ENCODE data around the gene ADAMTS10.
"Not testable (repeated sequence)": the region's sequence is repeated elsewhere in the genome, so short reads cannot be mapped to it uniquely, and the experiment has no call there.

Gene ADAMTS10

GRCh38 chr19:8610041-8610935, at the start of gene ADAMTS10:
TSS of gene ADAMTS10 (minus strand) at chr19:8610715. CDS start at chr19:8605710, 5,005 bp downstream.
- DNase-seq (ENCODE audit: extremely low read depth in 1 of 2, low read depth in 1 of 2), result peak in 1 of 2 donors; percentile 32

- no peak for DNase-seq (ENCODE audit: extremely low read depth in 1 of 2, low read depth in 1 of 2)
Observed at GRCh38 chr19:8659905-8660304, 49.4 kb upstream of the ADAMTS10 start.

GRCh38 chr19:8657869-8658268, 47.4 kb upstream of the ADAMTS10 start:
- DNase-seq (ENCODE audit: extremely low read depth in 1 of 2, low read depth in 1 of 2), result no peak

- peak in 1 of 2 donors; percentile 25 for DNase-seq (ENCODE audit: extremely low read depth in 1 of 2, low read depth in 1 of 2)
Observed at GRCh38 chr19:8655340-8655709, 44.8 kb upstream of the ADAMTS10 start.

- peak; percentile 32 to 56 for DNase-seq (ENCODE audit: extremely low read depth in 1 of 2, low read depth in 1 of 2)
Observed at GRCh38 chr19:8654591-8655339, 44.2 kb upstream of the ADAMTS10 start.

GRCh38 chr19:8648240-8648639, 37.7 kb upstream of the ADAMTS10 start:
- DNase-seq (ENCODE audit: extremely low read depth in 1 of 2, low read depth in 1 of 2), result no peak

- no peak for DNase-seq (ENCODE audit: extremely low read depth in 1 of 2, low read depth in 1 of 2)
Observed at GRCh38 chr19:8643860-8644653, 33.5 kb upstream of the ADAMTS10 start.

GRCh38 chr19:8642561-8642960, 32.0 kb upstream of the ADAMTS10 start:
- DNase-seq (ENCODE audit: extremely low read depth in 1 of 2, low read depth in 1 of 2), result no peak

GRCh38 chr19:8641908-8642547, 31.5 kb upstream of the ADAMTS10 start:
- DNase-seq (ENCODE audit: extremely low read depth in 1 of 2, low read depth in 1 of 2), result no peak

- DNase-seq (ENCODE audit: extremely low read depth in 1 of 2, low read depth in 1 of 2), result no peak
Observed at GRCh38 chr19:8641221-8641907, 30.8 kb upstream of the ADAMTS10 start.

GRCh38 chr19:8640402-8641004, 30.0 kb upstream of the ADAMTS10 start:
- no peak for DNase-seq (ENCODE audit: extremely low read depth in 1 of 2, low read depth in 1 of 2)

GRCh38 chr19:8639821-8640401, 29.4 kb upstream of the ADAMTS10 start:
- no peak for DNase-seq (ENCODE audit: extremely low read depth in 1 of 2, low read depth in 1 of 2)

GRCh38 chr19:8638078-8638619, 27.6 kb upstream of the ADAMTS10 start:
- DNase-seq (ENCODE audit: extremely low read depth in 1 of 2, low read depth in 1 of 2), result no peak

- DNase-seq (ENCODE audit: extremely low read depth in 1 of 2, low read depth in 1 of 2), result not testable (repeated sequence)
Observed at GRCh38 chr19:8637070-8637469, 26.6 kb upstream of the ADAMTS10 start.

- DNase-seq (ENCODE audit: extremely low read depth in 1 of 2, low read depth in 1 of 2), result no peak
Observed at GRCh38 chr19:8635422-8635821, 24.9 kb upstream of the ADAMTS10 start.

- no peak for DNase-seq (ENCODE audit: extremely low read depth in 1 of 2, low read depth in 1 of 2)
Observed at GRCh38 chr19:8631425-8631819, 20.9 kb upstream of the ADAMTS10 start.

- DNase-seq (ENCODE audit: extremely low read depth in 1 of 2, low read depth in 1 of 2), result no peak
Observed at GRCh38 chr19:8630796-8631424, 20.4 kb upstream of the ADAMTS10 start.

GRCh38 chr19:8629996-8630683, 19.6 kb upstream of the ADAMTS10 start, which contains the start of gene NFILZ:
TSS of gene NFILZ (plus strand) at chr19:8630633. CDS start at chr19:8676766, 46,133 bp downstream.
- DNase-seq (ENCODE audit: extremely low read depth in 1 of 2, low read depth in 1 of 2), result no peak

All from activated CD8-positive, alpha-beta memory T cell treated with anti-CD3 and anti-CD28 coated beads for 1 hour (primary cell).